ENCODE results near the gene MYH11. TPM values are rescaled to one million over a fixed set of nuclear protein-coding genes. Genes with fewer than 3 reads are reported as not detected.

MYH11 gene
- total RNA-seq, 1 donor from 2014 or later: 0.07 TPM

- Mint-ChIP-seq H3K27ac (no peak overlapping the region), H3K4me3 (peak overlapping the region; percentile 11), H3K4me1 (no peaks in the 10 kb centered on the region), H3K36me3 (no peaks in the 10 kb centered on the region), H3K27me3 (ENCODE audit: insufficient read depth, low read depth) (peaks cover 2% of the 10 kb centered on the region), H3K9me3 (no peaks in the 10 kb centered on the region)
- Histone ChIP-seq H2AFZ (replicated peaks) (no peak overlapping the region), H3K27me3 (no peaks in the 10 kb centered on the region), H3K79me2 (ENCODE audit: low read depth) (no peaks in the 10 kb centered on the region), H3K4me1 (no peaks in the 10 kb centered on the region), H3K27ac (no peak overlapping the region), H3K4me3 (no peak overlapping the region), H4K20me1 (ENCODE audit: low read depth) (no peaks in the 10 kb centered on the region), H3K4me2 (no peak overlapping the region), H3K36me3 (no peaks in the 10 kb centered on the region), H3K9ac (no peak overlapping the region), H3K9me3 (ENCODE audit: low read depth) (no peaks in the 10 kb centered on the region), H3F3A (ENCODE audit: low read depth) (no peaks in the 10 kb centered on the region)
- no peak for DNase-seq (ENCODE audit: low spot score)
- TF ChIP-seq EZH2phosphoT487 (IDR thresholded peaks at IDR 0.05) (no peak), EZH2 (IDR thresholded peaks at IDR 0.05) (no peak), CTCF (IDR thresholded peaks at IDR 0.05) (no peak)
These were observed 115.5 kb downstream of the MYH11 start for GRCh38 chr16:15741207-15741871.

DNA sequence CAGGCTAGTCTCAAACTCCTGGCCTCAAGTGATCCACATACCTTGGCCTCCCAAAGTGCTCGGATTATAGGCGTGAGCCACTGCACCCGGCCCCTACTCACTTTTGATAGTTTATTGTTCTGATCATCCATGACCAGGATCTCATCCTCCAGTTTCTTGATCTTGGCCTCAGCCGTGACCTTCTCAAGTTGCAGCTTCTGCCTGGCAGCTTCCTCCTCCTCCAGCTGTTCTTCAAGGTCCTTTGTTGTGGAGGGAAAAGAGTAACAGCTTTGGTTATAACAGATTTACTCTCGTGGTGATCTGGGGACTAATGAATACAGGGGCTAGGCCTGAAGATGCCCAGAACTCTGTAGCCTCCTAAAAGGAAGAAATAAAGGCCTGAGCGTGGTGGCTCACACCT is 116.9 kb downstream of the MYH11 start:
- Mint-ChIP-seq H3K4me3 (no peak overlapping the region), H3K9me3 (no peaks in the 10 kb centered on the region), H3K27me3 (ENCODE audit: insufficient read depth, low read depth) (peaks cover 8% of the 10 kb centered on the region), H3K4me1 (no peaks in the 10 kb centered on the region), H3K27ac (no peak overlapping the region), H3K36me3 (no peaks in the 10 kb centered on the region)
- Histone ChIP-seq H3K36me3 (no peaks in the 10 kb centered on the region), H3K4me1 (no peaks in the 10 kb centered on the region), H3K9me3 (ENCODE audit: low read depth) (no peaks in the 10 kb centered on the region), H3K27ac (no peak overlapping the region), H3K4me2 (no peak overlapping the region), H3K27me3 (no peaks in the 10 kb centered on the region), H4K20me1 (ENCODE audit: low read depth) (no peaks in the 10 kb centered on the region), H2AFZ (replicated peaks) (no peak overlapping the region), H3K4me3 (no peak overlapping the region), H3K79me2 (ENCODE audit: low read depth) (no peaks in the 10 kb centered on the region), H3F3A (ENCODE audit: low read depth) (no peaks in the 10 kb centered on the region), H3K9ac (no peak overlapping the region)
- TF ChIP-seq EZH2phosphoT487 (IDR thresholded peaks at IDR 0.05) (no peak), EZH2 (IDR thresholded peaks at IDR 0.05) (no peak), CTCF (IDR thresholded peaks at IDR 0.05) (no peak)
- DNase-seq (ENCODE audit: low spot score): no peak

DNA sequence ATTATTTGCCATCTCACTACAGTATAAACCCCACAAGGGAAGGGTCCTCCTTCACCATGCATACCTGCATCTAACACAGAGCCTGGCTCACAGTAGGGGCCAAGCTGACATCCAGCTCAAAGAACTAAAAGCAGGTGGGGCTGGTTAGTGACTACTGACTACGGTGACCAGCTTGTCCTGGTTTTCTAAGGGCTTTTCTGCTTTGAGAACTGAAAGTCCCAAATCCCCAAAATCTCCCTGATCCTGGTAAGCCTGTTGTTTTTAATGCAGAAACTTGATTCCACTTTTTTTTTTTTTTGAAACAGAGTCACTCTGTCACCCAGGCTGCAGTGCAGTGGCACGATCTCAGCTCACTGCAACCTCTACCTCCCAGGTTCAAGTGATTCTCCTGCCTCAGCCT is 117.4 kb downstream of the MYH11 start:
- H3K36me3 Mint-ChIP-seq: no peaks in the 10 kb centered on the region
- H3K79me2 ChIP-seq (ENCODE audit: low read depth): no peaks in the 10 kb centered on the region
- H3K9ac ChIP-seq: no peak overlapping the region
- H3K36me3 ChIP-seq: no peaks in the 10 kb centered on the region
- H3K4me2 ChIP-seq: no peak overlapping the region
- no peak overlapping the region for H3K4me3 ChIP-seq
- no peak overlapping the region for H3K4me3 Mint-ChIP-seq
- H3F3A ChIP-seq (ENCODE audit: low read depth): no peaks in the 10 kb centered on the region
- H3K27ac ChIP-seq: no peak overlapping the region
- H4K20me1 ChIP-seq (ENCODE audit: low read depth): no peaks in the 10 kb centered on the region
- H3K4me1 ChIP-seq: no peaks in the 10 kb centered on the region
- H3K27ac Mint-ChIP-seq: no peak overlapping the region
- H3K27me3 ChIP-seq: no peaks in the 10 kb centered on the region
- peaks cover 8% of the 10 kb centered on the region for H3K27me3 Mint-ChIP-seq (ENCODE audit: insufficient read depth, low read depth)
- no peak for TF ChIP-seq EZH2phosphoT487 (IDR thresholded peaks at IDR 0.05)
- no peak for TF ChIP-seq EZH2 (IDR thresholded peaks at IDR 0.05)
- no peak for TF ChIP-seq CTCF (IDR thresholded peaks at IDR 0.05)
- no peak overlapping the region for H2AFZ ChIP-seq (replicated peaks)
- no peaks in the 10 kb centered on the region for H3K9me3 Mint-ChIP-seq
- H3K9me3 ChIP-seq (ENCODE audit: low read depth): no peaks in the 10 kb centered on the region
- DNase-seq (ENCODE audit: low spot score): no peak
- no peaks in the 10 kb centered on the region for H3K4me1 Mint-ChIP-seq

All from neural progenitor cell (in vitro differentiated cells).